Measurements from ENCODE around the gene INMT. TPM values are rescaled to one million over a fixed set of nuclear protein-coding genes. Genes with fewer than 3 reads are reported as not detected.

The INMT gene
- polyA plus RNA-seq, 1 donor (not counting 4 experiments of a cell fraction or from before 2014, with no cell fraction given) = not detected

DNA sequence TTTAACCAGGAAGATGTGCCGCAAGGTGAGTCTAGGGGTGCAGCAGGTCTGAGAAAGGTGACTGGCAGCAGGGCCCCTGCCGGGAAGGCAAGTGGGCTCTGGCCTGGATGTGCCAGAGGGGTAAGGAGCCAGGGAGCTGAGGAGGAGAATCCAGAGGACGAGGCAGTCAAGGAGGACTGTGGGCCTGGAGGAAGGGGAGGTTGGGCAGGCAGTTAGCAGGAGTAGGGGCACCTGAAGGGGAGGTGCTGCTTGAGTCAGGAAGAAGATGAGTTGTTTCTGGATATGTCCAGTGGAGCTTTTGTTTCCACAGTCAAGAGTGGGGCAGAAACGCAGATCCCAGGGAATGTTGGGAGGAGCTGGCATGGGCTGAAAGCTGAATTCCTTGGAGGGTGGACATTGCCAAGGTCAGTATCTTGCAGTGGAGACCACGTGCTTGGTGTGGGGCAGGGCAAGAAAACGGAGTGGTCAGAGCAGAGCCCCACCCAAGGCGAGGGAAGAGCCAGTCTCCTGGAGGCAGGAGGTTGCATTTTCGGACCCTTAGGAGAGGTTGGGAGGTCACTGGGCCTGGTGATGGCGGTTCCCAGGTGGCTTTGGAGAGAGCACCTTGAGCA is 53.3 kb downstream of the INMT start:
- no peak overlapping the region for H2AFZ ChIP-seq (ENCODE audit: control insufficient read depth, low read length)
- no peaks in the 10 kb centered on the region for H3K9me3 ChIP-seq (ENCODE audit: control insufficient read depth, low read depth, low read length)
- H3K27me3 ChIP-seq (ENCODE audit: control insufficient read depth, extremely low read depth, insufficient read depth, low read length) = no peaks in the 10 kb centered on the region
- H3K4me1 ChIP-seq (ENCODE audit: control insufficient read depth, extremely low read depth, insufficient read depth, low read length) = peaks cover 29% of the 10 kb centered on the region
- H4K20me1 ChIP-seq (ENCODE audit: control insufficient read depth, extremely low read depth, insufficient read depth, low read length) = no peaks in the 10 kb centered on the region
- dilution Hi-C loops (cut with MboI; ENCODE audit: extremely low pct_ligation_motif_present, low sequenced_read_pairs) = loop anchor here (25.0 kb wide), 1 partner anchor 307 kb away; no protein-coding TSS in a partner anchor
- no peak overlapping the region for H3K9ac ChIP-seq (ENCODE audit: control insufficient read depth, extremely low read depth, insufficient read depth, low read length)
- no peak for FAIRE-seq
- no peak overlapping the region for H3K4me3 ChIP-seq (ENCODE audit: control insufficient read depth in 2 of 3, extremely low read depth in 1 of 3, insufficient read depth in 2 of 3, low read depth in 1 of 3, low read length in 3 of 3)
- H3K9me1 ChIP-seq (ENCODE audit: control insufficient read depth, extremely low read depth, insufficient read depth, low read length) = no peaks in the 10 kb centered on the region
- H3K4me2 ChIP-seq (ENCODE audit: control insufficient read depth, extremely low read depth, insufficient read depth, low read depth, low read length) = no peak overlapping the region
- no peaks in the 10 kb centered on the region for H3K79me2 ChIP-seq (ENCODE audit: control insufficient read depth, insufficient read depth, low read length)
- TF ChIP-seq EZH2 (IDR thresholded peaks at IDR 0.05; ENCODE audit: low read length) = no peak
- TF ChIP-seq, protein P1, sequence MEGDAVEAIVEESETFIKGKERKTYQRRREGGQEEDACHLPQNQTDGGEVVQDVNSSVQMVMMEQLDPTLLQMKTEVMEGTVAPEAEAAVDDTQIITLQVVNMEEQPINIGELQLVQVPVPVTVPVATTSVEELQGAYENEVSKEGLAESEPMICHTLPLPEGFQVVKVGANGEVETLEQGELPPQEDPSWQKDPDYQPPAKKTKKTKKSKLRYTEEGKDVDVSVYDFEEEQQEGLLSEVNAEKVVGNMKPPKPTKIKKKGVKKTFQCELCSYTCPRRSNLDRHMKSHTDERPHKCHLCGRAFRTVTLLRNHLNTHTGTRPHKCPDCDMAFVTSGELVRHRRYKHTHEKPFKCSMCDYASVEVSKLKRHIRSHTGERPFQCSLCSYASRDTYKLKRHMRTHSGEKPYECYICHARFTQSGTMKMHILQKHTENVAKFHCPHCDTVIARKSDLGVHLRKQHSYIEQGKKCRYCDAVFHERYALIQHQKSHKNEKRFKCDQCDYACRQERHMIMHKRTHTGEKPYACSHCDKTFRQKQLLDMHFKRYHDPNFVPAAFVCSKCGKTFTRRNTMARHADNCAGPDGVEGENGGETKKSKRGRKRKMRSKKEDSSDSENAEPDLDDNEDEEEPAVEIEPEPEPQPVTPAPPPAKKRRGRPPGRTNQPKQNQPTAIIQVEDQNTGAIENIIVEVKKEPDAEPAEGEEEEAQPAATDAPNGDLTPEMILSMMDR (optimal IDR thresholded peaks at IDR 0.05 in 1 of 3, IDR thresholded peaks at IDR 0.05 in 1 of 3, conservative IDR thresholded peaks at IDR 0.05 in 1 of 3; ENCODE audit: extremely low read depth in 1 of 3, insufficient read depth in 2 of 3, low read length in 3 of 3) = no peak
- H3K36me3 ChIP-seq (ENCODE audit: control insufficient read depth in 2 of 2, extremely low read depth in 1 of 2, insufficient read depth in 2 of 2, low read length in 2 of 2) = no peaks in the 10 kb centered on the region
- no peak for DNase-seq (ENCODE audit: low read depth, low spot score)
- H3K27ac ChIP-seq (ENCODE audit: control insufficient read depth, insufficient read depth, low read length) = no peak overlapping the region

DNA sequence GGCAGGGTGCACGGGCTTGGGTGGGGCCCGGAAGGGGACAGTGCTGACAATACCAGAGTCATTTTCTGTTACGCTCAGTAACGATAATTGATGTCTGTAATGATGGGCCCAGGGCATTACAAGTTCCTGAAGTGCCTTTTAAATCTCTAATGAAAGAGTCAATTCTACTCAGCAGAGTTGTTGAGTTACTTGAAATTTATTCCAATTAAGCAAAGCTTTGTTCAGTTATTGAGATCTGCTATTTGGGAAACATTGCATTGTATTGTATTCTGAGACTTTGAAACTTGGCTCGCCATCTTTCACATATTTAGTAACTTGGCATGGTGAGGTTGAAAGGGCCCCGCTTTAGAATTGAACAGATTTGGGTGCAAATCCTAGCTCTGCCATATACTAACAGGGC is 54.0 kb downstream of the INMT start:
- H2AFZ ChIP-seq (ENCODE audit: control insufficient read depth, low read length) = no peak overlapping the region
- peaks cover 22% of the 10 kb centered on the region for H3K4me1 ChIP-seq (ENCODE audit: control insufficient read depth, extremely low read depth, insufficient read depth, low read length)
- H3K36me3 ChIP-seq (ENCODE audit: control insufficient read depth in 2 of 2, extremely low read depth in 1 of 2, insufficient read depth in 2 of 2, low read length in 2 of 2) = no peaks in the 10 kb centered on the region
- dilution Hi-C loops (cut with MboI; ENCODE audit: extremely low pct_ligation_motif_present, low sequenced_read_pairs) = loop anchor here (25.0 kb wide), 1 partner anchor 306 kb away; no protein-coding TSS in a partner anchor
- FAIRE-seq (no peak), DNase-seq (ENCODE audit: low read depth, low spot score) (no peak)
- H3K4me3 ChIP-seq (ENCODE audit: control insufficient read depth in 2 of 3, extremely low read depth in 1 of 3, insufficient read depth in 2 of 3, low read depth in 1 of 3, low read length in 3 of 3) = no peak overlapping the region
- no peak overlapping the region for H3K4me2 ChIP-seq (ENCODE audit: control insufficient read depth, extremely low read depth, insufficient read depth, low read depth, low read length)
- no peaks in the 10 kb centered on the region for H3K9me1 ChIP-seq (ENCODE audit: control insufficient read depth, extremely low read depth, insufficient read depth, low read length)
- no peaks in the 10 kb centered on the region for H4K20me1 ChIP-seq (ENCODE audit: control insufficient read depth, extremely low read depth, insufficient read depth, low read length)
- H3K79me2 ChIP-seq (ENCODE audit: control insufficient read depth, insufficient read depth, low read length) = no peaks in the 10 kb centered on the region
- H3K9me3 ChIP-seq (ENCODE audit: control insufficient read depth, low read depth, low read length) = no peaks in the 10 kb centered on the region
- no peaks in the 10 kb centered on the region for H3K27me3 ChIP-seq (ENCODE audit: control insufficient read depth, extremely low read depth, insufficient read depth, low read length)
- TF ChIP-seq EZH2 (IDR thresholded peaks at IDR 0.05; ENCODE audit: low read length) = no peak
- TF ChIP-seq, protein P1 (optimal IDR thresholded peaks at IDR 0.05 in 1 of 3, IDR thresholded peaks at IDR 0.05 in 1 of 3, conservative IDR thresholded peaks at IDR 0.05 in 1 of 3; ENCODE audit: extremely low read depth in 1 of 3, insufficient read depth in 2 of 3, low read length in 3 of 3) = no peak
- H3K9ac ChIP-seq (ENCODE audit: control insufficient read depth, extremely low read depth, insufficient read depth, low read length) = no peak overlapping the region
- no peak overlapping the region for H3K27ac ChIP-seq (ENCODE audit: control insufficient read depth, insufficient read depth, low read length)

Other genes with a start within 250 kb of the INMT start
- 28.2 to 59.8 TPM (median 44.5 TPM) in 3 replicates for gene GGCT, start 247.3 kb upstream of the INMT start, polyA plus RNA-seq
- gene GARS1, start 157.3 kb upstream of the INMT start, polyA plus RNA-seq = 277 to 545 TPM (median 411 TPM) in 3 replicates
- gene CRHR2, start 69.7 kb upstream of the INMT start, polyA plus RNA-seq = not detected in 3 replicates
- gene MINDY4, start 19.3 kb downstream of the INMT start, polyA plus RNA-seq = 1.5 to 1.8 TPM (median 1.7 TPM) in 3 replicates
- 0.03 to 0.17 TPM (median 0.07 TPM) in 3 replicates for gene AQP1, start 159.7 kb downstream of the INMT start, polyA plus RNA-seq
- not detected in 3 replicates for gene GHRHR, start 211.8 kb downstream of the INMT start, polyA plus RNA-seq

All from keratinocyte (primary cell).